ENCODE data around the gene IMPACT.

IMPACT gene

GRCh38 chr18:24499814-24500213, 73.3 kb downstream of the IMPACT start:
- H3K4me1 Mint-ChIP-seq (ENCODE audit: low read depth in 2 of 2), result peaks cover 4 to 6% of the 10 kb centered on the region in 2 donors
- H3K4me3 Mint-ChIP-seq, result no peak overlapping the region
- H3K36me3 Mint-ChIP-seq (ENCODE audit: insufficient read depth), result peaks cover 3% of the 10 kb centered on the region
- ATAC-seq (replicated peaks) (no peak), DNase-seq (no peak)
- H3K9me3 Mint-ChIP-seq, result no peaks in the 10 kb centered on the region
- H3K27ac Mint-ChIP-seq, result no peak overlapping the region
- peaks cover 0 to 6% of the 10 kb centered on the region in 2 donors for H3K27me3 Mint-ChIP-seq

GRCh38 chr18:24500217-24500616, 73.7 kb downstream of the IMPACT start:
- no peak for DNase-seq
- Mint-ChIP-seq H3K4me3 (no peak overlapping the region), H3K9me3 (no peaks in the 10 kb centered on the region), H3K27me3 (peaks cover 0 to 6% of the 10 kb centered on the region in 2 donors), H3K36me3 (ENCODE audit: insufficient read depth) (peaks cover 3% of the 10 kb centered on the region), H3K27ac (no peak overlapping the region), H3K4me1 (ENCODE audit: low read depth in 2 of 2) (peaks cover under 1 to 2% of the 10 kb centered on the region in 2 donors)
- no peak for ATAC-seq (replicated peaks)

- peaks cover 3% of the 10 kb centered on the region for H3K36me3 Mint-ChIP-seq (ENCODE audit: insufficient read depth)
- H3K27ac Mint-ChIP-seq, result no peak overlapping the region
- H3K4me1 Mint-ChIP-seq (ENCODE audit: low read depth in 2 of 2), result no peaks in the 10 kb centered on the region
- ATAC-seq (replicated peaks) (no peak), DNase-seq (no peak)
- H3K27me3 Mint-ChIP-seq, result peaks cover 0 to 9% of the 10 kb centered on the region in 2 donors
- H3K4me3 Mint-ChIP-seq, result no peak overlapping the region
- H3K9me3 Mint-ChIP-seq, result no peaks in the 10 kb centered on the region
These were observed 74.3 kb downstream of the IMPACT start for GRCh38 chr18:24500766-24501165.

GRCh38 chr18:24502667-24503523, 76.4 kb downstream of the IMPACT start:
- Mint-ChIP-seq H3K9me3 (no peaks in the 10 kb centered on the region), H3K4me3 (no peak overlapping the region), H3K27me3 (peaks cover 0 to 14% of the 10 kb centered on the region in 2 donors), H3K4me1 (ENCODE audit: low read depth in 2 of 2) (no peaks in the 10 kb centered on the region), H3K27ac (no peak overlapping the region), H3K36me3 (ENCODE audit: insufficient read depth) (peaks cover 3% of the 10 kb centered on the region)
- ATAC-seq (replicated peaks) (no peak), DNase-seq (no peak)
